GM12878 (cell line): ENCODE data around the gene KLB. TPM values are rescaled to one million over a fixed set of nuclear protein-coding genes. Genes with fewer than 3 reads are reported as not detected.

Experiments used
- ATAC-seq: fragments of 200-7000 bp; cut with Tn5 transposase; 3 replicates; pipeline ENCODE4 v1.9.1; 2020; ENCODE audit warnings: mild to moderate bottlenecking, moderate library complexity
- BruUV-seq: library from RNA; stranded (reverse); fragments of 400-500 nt; replicated peaks from 2 replicates; lab custom pipeline; 2021; lab: Mats Ljungman, UMichigan
- CTCF ChIA-PET: fragments of 300-600 bp; sonication (Branson Sonifier 250); formaldehyde crosslinking; extraction: SDS; loops from one replicate; lab custom pipeline; 2021; ENCODE audit warnings: inconsistent platforms; lab: Yijun Ruan, JAX
- POLR2A ChIA-PET: fragments of 350-600 bp; formaldehyde crosslinking; extraction: SDS; loops from one replicate; lab custom pipeline; 2021; ENCODE audit warnings: inconsistent platforms; lab: Charles Lee
- RAD21 ChIA-PET: fragments of 300-600 bp; sonication (Branson Sonifier 250); formaldehyde crosslinking; loops from one replicate; lab custom pipeline; 2023; ENCODE audit warnings: antibody characterized with exemption; ENCODE audit not compliant: unreplicated experiment; lab: Charles Lee
- SMC1A ChIA-PET: fragments of 300-600 bp; sonication (Branson Sonifier 250); formaldehyde crosslinking; loops from one replicate; lab custom pipeline; 2023; ENCODE audit not compliant: unreplicated experiment, uncharacterized antibody; lab: Charles Lee
- DNase-seq: peaks from one replicate; pipeline ENCODE4 v3.0.0-alpha.2; 2011; ENCODE audit warnings: low read depth, low spot score
- FAIRE-seq: peaks from 3 replicates; lab custom pipeline; 2011; peaks lifted over from hg19 to GRCh38; lab: Jason Lieb, UNC
- H2AFZ ChIP-seq: 2 replicates; pipeline ENCODE4 v1.6.0; 2011; ENCODE audit warnings: low read depth, low read length, control low read depth; ENCODE audit not compliant: control insufficient read depth
- H3K27ac ChIP-seq: 2 replicates; pipeline ENCODE4 v1.5.1; 2011; ENCODE audit warnings: control low read depth; ENCODE audit not compliant: control insufficient read depth, insufficient read depth
- H3K27me3 ChIP-seq, 2 experiments: replicated peaks in 1 of 2; 2 replicates each; pipeline versions ENCODE4 v1.6.0 to v1.6.1; 2011; ENCODE audit warnings: low read length in 1 of 2; ENCODE audit not compliant: control insufficient read depth in 2 of 2, insufficient read depth in 2 of 2
- H3K36me3 ChIP-seq, 2 experiments: 2 replicates each; pipeline ENCODE4 v1.5.1; 2011; ENCODE audit warnings: low read length in 1 of 2; ENCODE audit not compliant: control insufficient read depth in 2 of 2, insufficient read depth in 2 of 2
- H3K4me1 ChIP-seq: 2 replicates; pipeline ENCODE4 v1.6.1; 2011; ENCODE audit warnings: mild to moderate bottlenecking, low read length, moderate library complexity, mixed read lengths; ENCODE audit not compliant: control insufficient read depth, insufficient read depth
- H3K4me2 ChIP-seq: 2 replicates; pipeline ENCODE4 v1.6.0; 2011; ENCODE audit warnings: control low read depth; ENCODE audit not compliant: control insufficient read depth, insufficient read depth
- H3K4me3 ChIP-seq: fragments of 200-600 bp; sonication (generic); 2 replicates; pipeline ENCODE4 v1.5.1; 2016
- H3K79me2 ChIP-seq: 2 replicates; pipeline ENCODE4 v1.6.0; 2011; ENCODE audit warnings: low read length; ENCODE audit not compliant: control insufficient read depth, insufficient read depth
- H3K9ac ChIP-seq: 2 replicates; pipeline ENCODE4 v1.8.0; 2011; ENCODE audit warnings: low read length, control low read depth, mixed read lengths; ENCODE audit not compliant: control insufficient read depth, insufficient read depth
- H3K9me3 ChIP-seq: replicated peaks from 3 replicates; pipeline ENCODE4 v1.5.1; 2011; ENCODE audit warnings: mild to moderate bottlenecking, low read length; ENCODE audit not compliant: control insufficient read depth, insufficient read depth
- H4K20me1 ChIP-seq: 2 replicates; pipeline ENCODE4 v1.6.0; 2011; ENCODE audit not compliant: control insufficient read depth, insufficient read depth
- BACH1 ChIP-seq: fragments of 450-650 bp; IDR thresholded peaks from 2 replicates; pipeline ENCODE4 v1.6.1; 2017; ENCODE audit warnings: mild to moderate bottlenecking, borderline replicate concordance
- BCL11A ChIP-seq: IDR thresholded peaks from 2 replicates; pipeline ENCODE4 v1.6.1; 2011; ENCODE audit warnings: low read depth, low read length
- EED ChIP-seq: sonication (generic); IDR thresholded peaks from 2 replicates; pipeline ENCODE4 v1.6.1; 2016; ENCODE audit warnings: antibody characterized with exemption, low read depth
- EZH2 ChIP-seq: IDR thresholded peaks from 2 replicates; pipeline ENCODE4 v1.6.1; 2012; ENCODE audit warnings: low read depth, mild to moderate bottlenecking, control low read depth, inconsistent platforms, low read length, borderline replicate concordance; ENCODE audit not compliant: control insufficient read depth
- FOXM1 ChIP-seq: IDR thresholded peaks from 2 replicates; pipeline ENCODE4 v1.6.1; 2012; ENCODE audit warnings: low read depth, mild to moderate bottlenecking, inconsistent platforms, low read length, moderate library complexity
- IKZF1 ChIP-seq: fragments of 450-650 bp; conservative IDR thresholded peaks from 2 replicates; pipeline ENCODE4 v1.6.1; 2017; ENCODE audit warnings: antibody characterized with exemption, mild to moderate bottlenecking
- JUND ChIP-seq: IDR thresholded peaks from 2 replicates; pipeline ENCODE4 v1.6.1; 2012; ENCODE audit warnings: low read depth, mild to moderate bottlenecking, low read length, improper control_type of control experiment, moderate library complexity
- KAT2A ChIP-seq: conservative IDR thresholded peaks from 2 replicates; pipeline ENCODE4 v1.6.1; 2011; ENCODE audit warnings: low read depth, low read length; ENCODE audit not compliant: control insufficient read depth
- KLF5 ChIP-seq: fragments of 450-650 bp; IDR thresholded peaks from 2 replicates; pipeline ENCODE4 v1.6.1; 2014; ENCODE audit warnings: mild to moderate bottlenecking; ENCODE audit not compliant: partially characterized antibody
- MTA2 ChIP-seq: fragments of 450-650 bp; IDR thresholded peaks from 2 replicates; pipeline ENCODE4 v1.6.1; 2016; ENCODE audit warnings: low read depth, mild to moderate bottlenecking, moderate library complexity
- PML ChIP-seq: IDR thresholded peaks from 2 replicates; pipeline ENCODE4 v1.6.1; 2012; ENCODE audit warnings: low read length, inconsistent platforms
- POLR2A ChIP-seq: IDR thresholded peaks from 2 replicates; pipeline ENCODE4 v1.6.1; 2011; ENCODE audit warnings: low read depth, mild to moderate bottlenecking, low read length
- POLR2AphosphoS5 ChIP-seq: IDR thresholded peaks from 2 replicates; pipeline ENCODE4 v1.6.1; 2011; ENCODE audit warnings: mild to moderate bottlenecking, low read length, inconsistent platforms
- RUNX3 ChIP-seq: IDR thresholded peaks from 2 replicates; pipeline ENCODE4 v1.6.1; 2012; ENCODE audit warnings: low read length, inconsistent platforms
- SMAD1 ChIP-seq: fragments of 450-650 bp; IDR thresholded peaks from 2 replicates; pipeline ENCODE4 v1.6.1; 2018; ENCODE audit warnings: mild to moderate bottlenecking, low read depth; ENCODE audit not compliant: partially characterized antibody
- SMAD5 ChIP-seq: IDR thresholded peaks from 2 replicates; pipeline ENCODE4 v1.6.1; 2016; ENCODE audit warnings: antibody characterized with exemption, low read depth
- SMARCA5 ChIP-seq: fragments of 450-650 bp; IDR thresholded peaks from 2 replicates; pipeline ENCODE4 v1.6.1; 2017; ENCODE audit warnings: mild to moderate bottlenecking
- SREBF2 ChIP-seq: IDR thresholded peaks from 2 replicates; pipeline ENCODE4 v1.6.1; 2012; ENCODE audit warnings: mild to moderate bottlenecking, low read length
- SUZ12 ChIP-seq: fragments of 200-600 bp; sonication (generic); IDR thresholded peaks from one replicate; pipeline ENCODE4 v1.6.1; 2018; ENCODE audit warnings: antibody characterized with exemption, mild to moderate bottlenecking; ENCODE audit not compliant: unreplicated experiment
- TCF12 ChIP-seq: IDR thresholded peaks from 2 replicates; pipeline ENCODE4 v1.6.1; 2011; ENCODE audit warnings: low read depth, mild to moderate bottlenecking, low read length
- ZNF24 ChIP-seq: fragments of 450-650 bp; IDR thresholded peaks from 2 replicates; pipeline ENCODE4 v1.6.1; 2017; ENCODE audit warnings: antibody characterized with exemption, mild to moderate bottlenecking
- WGBS: methylation state at CpG from one replicate; pipeline ENCODE4 v1.1.6; 2016; ENCODE audit warnings: low lambda C conversion rate; ENCODE audit not compliant: insufficient replicate concordance, insufficient coverage; ENCODE audit errors: missing lambda C conversion rate; 5-methylcytosine and 5-hydroxymethylcytosine counted together
- in situ Hi-C: fragments of 300-500 bp; cut with MboI; formaldehyde crosslinking; loops from 9 replicates; pipeline ENCODE4 v1.14.3; 2018; ENCODE audit warnings: mixed read lengths
- intact Hi-C: fragments of 100-400 bp; cut with micrococcal nuclease; formaldehyde crosslinking; loops from one replicate; pipeline ENCODE4 v1.14.2; 2022; ENCODE audit not compliant: unreplicated experiment
- polyA plus RNA-seq, 11 experiments: library from polyadenylated mRNA; depleted of rRNA in 4 of 11; unstranded in 6 of 11; stranded (reverse) in 5 of 11; fragments of >200 nt; fragmentation: Nextera tagmentation in 4 of 11; fragmentation: Illumina TruSeq in 1 of 11; extraction: Ambion mirVana in 4 of 11; extraction: Trizol in 1 of 11; gene quantifications; 1 replicate in 1 of 11; 2 replicates in 10 of 11; pipeline versions ENCODE4 v1.2.1 to v1.2.3, GENCODE V29; 2011 to 2016; ENCODE audit warnings: inconsistent platforms in 2 of 11, missing spikeins in 2 of 11, low read depth in 1 of 11
- total RNA-seq, 4 experiments: library from RNA; depleted of rRNA in 3 of 4; stranded (reverse); fragments of >200 nt in 3 of 4; fragmentation: Illumina TruSeq in 1 of 4; extraction: Trizol in 1 of 4; gene quantifications; 2 replicates each; pipeline versions ENCODE4 v1.2.1 to v1.2.3, GENCODE V29; 2013 to 2021
- TF ChIP-seq, protein P1 (sequence below): fragments of 450-650 bp; IDR thresholded peaks from 2 replicates; pipeline ENCODE4 v1.6.1; 2018; ENCODE audit warnings: mild to moderate bottlenecking, low read depth, moderate library complexity; ENCODE audit not compliant: partially characterized antibody
- TF ChIP-seq, protein P2 (sequence below): fragments of 450-650 bp; IDR thresholded peaks from 2 replicates; pipeline ENCODE4 v1.6.1; 2014; ENCODE audit warnings: mild to moderate bottlenecking

Gene KLB
- total and polyA plus RNA-seq, 10 of the 15 experiments (the other 5 are each of a cell fraction or from before 2014, with no cell fraction given): under 0.01 to 0.13 (median 0.04) TPM; not detected in 1

DNA sequence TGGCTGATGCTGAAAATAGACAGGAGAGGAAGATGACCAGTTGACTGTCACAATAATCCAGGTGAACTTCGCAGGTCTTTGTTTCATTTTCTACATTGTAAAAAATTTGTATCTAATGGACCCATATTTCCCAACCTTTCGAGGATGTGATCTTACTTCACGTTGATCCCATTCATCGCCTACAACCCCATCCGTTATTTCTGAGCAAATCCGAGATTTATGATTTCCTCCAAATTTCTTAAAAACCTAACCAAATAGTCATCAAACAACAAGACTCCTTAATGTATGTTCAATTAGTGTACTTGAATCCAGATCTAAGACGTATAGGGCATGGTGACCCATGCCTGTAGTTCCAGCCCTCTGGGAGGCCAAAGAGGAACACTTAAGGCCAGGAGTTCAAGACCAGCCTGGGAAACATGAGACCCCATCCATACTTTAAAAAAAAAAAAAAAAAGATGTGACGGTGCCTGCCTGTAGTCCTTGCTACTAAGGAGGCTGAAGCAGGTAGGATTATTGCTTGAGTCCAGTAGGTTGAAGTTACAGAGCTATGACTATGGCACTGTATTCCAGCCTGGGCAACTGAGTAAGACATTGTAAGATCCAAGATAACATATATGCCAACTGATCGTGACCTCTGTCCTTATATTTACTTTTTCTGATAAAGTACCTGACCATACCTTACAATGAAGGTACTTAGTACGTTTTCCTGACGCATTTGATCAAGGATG is 46.3 kb downstream of the KLB start:
- H3K27me3 ChIP-seq: no peaks in the 10 kb centered on the region
- ChIA-PET CTCF (interaction anchor here (0.9 kb wide), 1 partner anchor 693 kb away, joined by 3 read pairs; no protein-coding TSS in a partner anchor), SMC1A (interaction anchor here (1.3 kb wide), 1 partner anchor 96 kb away, joined by 4 read pairs; no protein-coding TSS in a partner anchor), RAD21 (no interaction called here), POLR2A (no interaction called here)
- H3K9me3 ChIP-seq: no peaks in the 10 kb centered on the region
- in situ Hi-C loops: no loop called here
- no peak overlapping the region for H3K4me2 ChIP-seq
- no TSS peak for BruUV-seq
- DNase-seq (no peak), ATAC-seq (no peak), FAIRE-seq (no peak)
- H3K79me2 ChIP-seq: peaks cover 32% of the 10 kb centered on the region
- H3K9ac ChIP-seq: no peak overlapping the region
- WGBS: 88% methylated on average over 11 of the region's 11 CpGs
- H3K27ac ChIP-seq: no peak overlapping the region
- H3K36me3 ChIP-seq: peaks cover 6 to 53% of the 10 kb centered on the region in 2 experiments
- H3K4me1 ChIP-seq: peaks cover 2% of the 10 kb centered on the region; the same call in 1 of the 2 replicates
- H4K20me1 ChIP-seq: peaks cover 7% of the 10 kb centered on the region
- H3K4me3 ChIP-seq: no peak overlapping the region
- intact Hi-C loops: no loop called here
- H2AFZ ChIP-seq: no peak overlapping the region
- no peak for TF ChIP-seq RUNX3
- no peak for TF ChIP-seq JUND
- no peak for TF ChIP-seq SMAD1
- TF ChIP-seq SREBF2: no peak
- TF ChIP-seq SMARCA5: no peak
- TF ChIP-seq MTA2: no peak
- TF ChIP-seq BACH1: no peak
- peak; percentile 69; the same call in 1 of the 2 replicates for TF ChIP-seq POLR2AphosphoS5
- TF ChIP-seq IKZF1: no peak
- no peak for TF ChIP-seq TCF12
- TF ChIP-seq, protein P1, sequence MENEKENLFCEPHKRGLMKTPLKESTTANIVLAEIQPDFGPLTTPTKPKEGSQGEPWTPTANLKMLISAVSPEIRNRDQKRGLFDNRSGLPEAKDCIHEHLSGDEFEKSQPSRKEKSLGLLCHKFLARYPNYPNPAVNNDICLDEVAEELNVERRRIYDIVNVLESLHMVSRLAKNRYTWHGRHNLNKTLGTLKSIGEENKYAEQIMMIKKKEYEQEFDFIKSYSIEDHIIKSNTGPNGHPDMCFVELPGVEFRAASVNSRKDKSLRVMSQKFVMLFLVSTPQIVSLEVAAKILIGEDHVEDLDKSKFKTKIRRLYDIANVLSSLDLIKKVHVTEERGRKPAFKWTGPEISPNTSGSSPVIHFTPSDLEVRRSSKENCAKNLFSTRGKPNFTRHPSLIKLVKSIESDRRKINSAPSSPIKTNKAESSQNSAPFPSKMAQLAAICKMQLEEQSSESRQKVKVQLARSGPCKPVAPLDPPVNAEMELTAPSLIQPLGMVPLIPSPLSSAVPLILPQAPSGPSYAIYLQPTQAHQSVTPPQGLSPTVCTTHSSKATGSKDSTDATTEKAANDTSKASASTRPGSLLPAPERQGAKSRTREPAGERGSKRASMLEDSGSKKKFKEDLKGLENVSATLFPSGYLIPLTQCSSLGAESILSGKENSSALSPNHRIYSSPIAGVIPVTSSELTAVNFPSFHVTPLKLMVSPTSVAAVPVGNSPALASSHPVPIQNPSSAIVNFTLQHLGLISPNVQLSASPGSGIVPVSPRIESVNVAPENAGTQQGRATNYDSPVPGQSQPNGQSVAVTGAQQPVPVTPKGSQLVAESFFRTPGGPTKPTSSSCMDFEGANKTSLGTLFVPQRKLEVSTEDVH: no peak
- TF ChIP-seq, protein P2, sequence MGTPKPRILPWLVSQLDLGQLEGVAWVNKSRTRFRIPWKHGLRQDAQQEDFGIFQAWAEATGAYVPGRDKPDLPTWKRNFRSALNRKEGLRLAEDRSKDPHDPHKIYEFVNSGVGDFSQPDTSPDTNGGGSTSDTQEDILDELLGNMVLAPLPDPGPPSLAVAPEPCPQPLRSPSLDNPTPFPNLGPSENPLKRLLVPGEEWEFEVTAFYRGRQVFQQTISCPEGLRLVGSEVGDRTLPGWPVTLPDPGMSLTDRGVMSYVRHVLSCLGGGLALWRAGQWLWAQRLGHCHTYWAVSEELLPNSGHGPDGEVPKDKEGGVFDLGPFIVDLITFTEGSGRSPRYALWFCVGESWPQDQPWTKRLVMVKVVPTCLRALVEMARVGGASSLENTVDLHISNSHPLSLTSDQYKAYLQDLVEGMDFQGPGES: no peak
- no peak for TF ChIP-seq SUZ12
- no peak for TF ChIP-seq KAT2A
- TF ChIP-seq POLR2A: peak; percentile 47
- no peak for TF ChIP-seq KLF5
- TF ChIP-seq EED: no peak
- TF ChIP-seq FOXM1: peak; percentile 10; the same call in 1 of the 2 replicates
- TF ChIP-seq ZNF24: no peak
- 0 out of 2 replicates have a peak, but pooled peaks have one; percentile 6 for TF ChIP-seq PML
- TF ChIP-seq EZH2: no peak
- TF ChIP-seq SMAD5: peak; percentile 65; the same call in 1 of the 2 replicates
- no peak for TF ChIP-seq BCL11A
